C4-2B (cell line): ENCODE measurements around the gene PPP2R5E.

Experiments
- ZFX ChIP-seq: fragments of 450-650 bp; IDR thresholded peaks from 2 replicates; pipeline ENCODE4 v1.6.1; 2017
- TF ChIP-seq, protein P1 (sequence below): fragments of 450-650 bp; conservative IDR thresholded peaks from 2 replicates; pipeline ENCODE4 v1.5.1; 2017; ENCODE audit warnings: mild to moderate bottlenecking

DNA sequence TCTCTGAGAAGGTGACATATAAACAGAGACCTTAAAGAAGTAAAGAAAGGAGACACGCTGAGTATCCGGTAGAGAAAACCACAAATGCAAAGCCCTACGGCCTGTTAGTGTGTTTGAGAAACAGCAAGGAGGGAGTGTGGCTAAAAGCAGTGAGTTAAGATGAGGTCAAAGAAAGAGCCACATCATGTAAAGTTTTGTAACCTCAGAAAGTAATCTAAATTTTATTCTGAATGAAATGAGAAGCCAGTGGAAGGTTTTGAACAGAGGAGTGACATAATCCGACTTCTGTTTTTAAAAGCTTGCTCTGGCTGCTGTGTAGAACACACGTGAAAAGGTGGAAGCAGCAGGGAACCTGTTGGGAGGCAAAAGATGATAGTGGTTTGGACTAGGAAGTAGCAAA, 32.6 kb downstream of the PPP2R5E start:
- TF ChIP-seq, protein P1, sequence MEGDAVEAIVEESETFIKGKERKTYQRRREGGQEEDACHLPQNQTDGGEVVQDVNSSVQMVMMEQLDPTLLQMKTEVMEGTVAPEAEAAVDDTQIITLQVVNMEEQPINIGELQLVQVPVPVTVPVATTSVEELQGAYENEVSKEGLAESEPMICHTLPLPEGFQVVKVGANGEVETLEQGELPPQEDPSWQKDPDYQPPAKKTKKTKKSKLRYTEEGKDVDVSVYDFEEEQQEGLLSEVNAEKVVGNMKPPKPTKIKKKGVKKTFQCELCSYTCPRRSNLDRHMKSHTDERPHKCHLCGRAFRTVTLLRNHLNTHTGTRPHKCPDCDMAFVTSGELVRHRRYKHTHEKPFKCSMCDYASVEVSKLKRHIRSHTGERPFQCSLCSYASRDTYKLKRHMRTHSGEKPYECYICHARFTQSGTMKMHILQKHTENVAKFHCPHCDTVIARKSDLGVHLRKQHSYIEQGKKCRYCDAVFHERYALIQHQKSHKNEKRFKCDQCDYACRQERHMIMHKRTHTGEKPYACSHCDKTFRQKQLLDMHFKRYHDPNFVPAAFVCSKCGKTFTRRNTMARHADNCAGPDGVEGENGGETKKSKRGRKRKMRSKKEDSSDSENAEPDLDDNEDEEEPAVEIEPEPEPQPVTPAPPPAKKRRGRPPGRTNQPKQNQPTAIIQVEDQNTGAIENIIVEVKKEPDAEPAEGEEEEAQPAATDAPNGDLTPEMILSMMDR: no peak
- no peak for TF ChIP-seq ZFX
